HG03521 (cell line): ENCODE data around the gene JPH4.
"Not testable (repeated sequence)": the region's sequence is repeated elsewhere in the genome, so short reads cannot be mapped to it uniquely, and the experiment has no call there.

Experiments
- ATAC-seq: cut with Tn5 transposase; IDR thresholded peaks from one replicate; pipeline ENCODE4 v1.9.1; 2021; ENCODE audit warnings: mild to moderate bottlenecking, moderate library complexity; ENCODE audit not compliant: unreplicated experiment

The JPH4 gene

GRCh38 chr14:23609411-23610089, 31.0 kb upstream of the JPH4 start:
- ATAC-seq, result not testable (repeated sequence)

GRCh38 chr14:23609001-23609400, 30.4 kb upstream of the JPH4 start:
- ATAC-seq, result no peak

DNA sequence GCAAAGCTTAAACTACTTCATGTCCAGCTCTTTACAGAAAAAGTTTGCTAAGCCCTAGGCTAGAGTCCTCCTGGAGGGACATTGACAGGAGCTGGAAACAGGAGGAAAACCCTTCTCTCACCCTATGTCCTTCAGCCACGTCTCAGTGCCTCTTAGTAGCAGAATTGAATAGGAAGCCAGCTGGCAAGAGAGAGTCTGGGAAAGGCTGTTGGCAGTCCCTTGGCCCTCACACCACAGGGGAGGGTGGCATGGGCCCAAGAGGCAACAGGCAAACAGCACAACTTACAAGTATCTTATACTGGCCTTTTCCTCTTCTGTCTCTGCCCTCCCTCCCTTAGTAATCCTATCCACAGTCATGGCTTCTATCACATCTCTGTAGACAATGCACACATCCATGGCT, 29.9 kb upstream of the JPH4 start:
- no peak for ATAC-seq

DNA sequence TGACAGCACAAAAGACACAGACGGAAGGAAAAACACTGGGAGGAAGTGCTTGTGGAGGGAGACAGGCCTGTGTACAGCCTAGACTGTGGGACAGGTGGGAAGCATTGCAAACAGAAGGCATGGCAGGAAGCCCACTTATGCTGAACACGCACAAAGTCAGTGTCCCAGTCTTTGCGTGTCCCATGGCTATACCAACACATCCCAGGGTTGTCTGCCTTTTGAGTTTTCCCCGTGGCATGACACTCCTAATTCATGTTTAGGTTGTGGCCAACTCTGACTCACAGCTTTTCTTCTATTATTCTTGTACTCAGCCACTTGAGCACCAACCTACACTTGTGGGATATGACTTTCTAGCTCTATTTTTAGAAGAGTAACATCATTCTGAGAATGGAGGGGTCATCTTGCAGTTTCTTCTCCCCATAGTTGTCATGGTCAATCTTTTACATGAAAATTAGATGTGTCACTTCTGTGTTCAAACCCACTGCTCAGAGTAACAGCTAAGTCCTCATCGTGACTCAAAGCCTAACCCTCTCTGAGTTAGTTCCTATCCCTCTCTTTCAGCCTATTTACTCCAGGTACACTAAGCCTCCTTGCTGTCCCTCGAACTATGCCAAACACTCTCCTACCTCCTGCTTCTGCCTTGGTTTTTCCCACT, 27.5 kb upstream of the JPH4 start:
- peak; percentile 75 for ATAC-seq

DNA sequence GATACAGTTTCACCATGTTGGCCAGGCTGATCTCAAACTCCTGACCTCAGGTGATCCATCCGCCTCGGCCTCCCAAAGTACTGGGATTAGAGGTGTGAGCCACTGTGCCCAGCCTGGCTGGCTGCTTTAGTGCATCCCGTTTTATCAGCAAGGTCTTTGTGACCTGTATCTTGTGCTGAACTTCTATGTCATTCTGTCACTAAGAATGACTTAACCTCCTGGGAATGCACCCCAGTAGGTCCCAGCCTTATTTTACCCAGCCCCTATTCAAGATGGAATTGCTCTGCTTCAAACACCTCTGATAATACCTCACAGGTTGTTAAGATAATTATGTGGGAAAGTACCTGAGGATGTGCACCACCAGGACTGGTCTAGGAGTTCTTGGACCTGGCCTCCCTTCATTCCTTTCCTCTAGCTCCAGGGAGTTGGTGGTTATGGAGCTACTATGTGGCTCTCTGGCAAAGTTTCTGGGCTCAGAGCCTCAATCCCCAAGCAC, 26.1 kb upstream of the JPH4 start:
- ATAC-seq, result no peak

GRCh38 chr14:23604148-23604547, 25.6 kb upstream of the JPH4 start:
- no peak for ATAC-seq

DNA sequence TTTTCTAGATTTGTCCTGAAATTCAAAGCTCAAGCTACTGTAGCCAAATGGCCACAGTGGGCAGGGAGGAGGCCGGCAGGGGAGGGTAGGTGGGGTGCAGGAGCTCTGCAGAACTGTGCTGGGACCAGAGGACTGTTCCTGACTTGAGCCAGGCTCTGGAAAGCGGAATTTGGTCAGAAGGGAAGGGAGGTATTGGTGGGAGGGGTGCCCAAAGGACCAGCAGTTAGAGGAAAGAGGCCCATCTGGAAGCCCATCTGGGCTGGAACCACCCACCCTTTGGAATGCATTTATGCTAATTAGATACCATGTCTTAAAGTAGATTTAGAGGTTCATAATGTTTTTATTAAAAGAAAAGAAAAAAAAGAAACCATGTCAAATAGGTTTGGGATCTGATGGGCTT, 24.5 kb upstream of the JPH4 start:
- no peak for ATAC-seq

DNA sequence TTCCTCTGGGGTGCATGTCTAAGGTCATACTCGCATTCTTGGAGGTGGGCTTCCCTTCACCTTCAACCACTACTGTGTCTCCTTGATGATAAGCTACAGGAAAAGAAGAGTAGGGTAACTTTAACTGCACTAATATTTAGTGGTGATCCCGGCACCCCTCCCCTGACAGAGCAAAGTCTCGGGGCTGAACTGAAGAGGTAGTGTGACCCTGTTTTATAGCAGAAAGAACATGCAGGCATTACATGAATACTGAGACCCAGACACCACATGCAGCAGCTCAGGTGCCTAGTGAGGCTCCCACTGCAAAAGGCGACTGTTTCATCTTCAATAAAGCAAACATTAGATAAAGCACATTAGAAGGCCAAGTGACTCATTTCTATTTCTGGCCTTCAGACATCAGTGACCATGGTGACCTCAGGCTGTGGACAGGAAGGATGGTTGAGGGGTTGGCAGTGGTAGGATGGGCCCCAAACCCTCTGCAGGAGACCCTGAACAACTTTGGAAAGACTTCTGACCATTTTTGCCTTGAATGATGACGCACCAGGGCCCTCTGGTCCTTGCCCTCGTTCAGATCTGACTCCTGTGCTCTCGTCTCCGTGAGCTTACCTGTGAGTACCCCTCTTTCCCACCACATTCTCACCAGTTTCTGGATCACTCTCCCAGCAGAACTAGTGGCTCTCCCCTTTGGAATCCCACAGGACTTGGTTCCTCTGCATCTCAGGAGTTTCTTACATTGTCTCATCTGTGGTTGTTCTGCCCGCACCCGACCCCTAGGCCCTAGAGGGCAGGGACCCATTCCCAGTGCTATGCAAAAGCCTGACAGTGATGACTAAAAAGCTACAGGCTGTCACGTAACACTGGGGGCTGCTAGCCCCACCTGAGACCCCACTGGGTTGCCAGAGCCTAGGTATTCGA, 23.8 kb upstream of the JPH4 start:
- ATAC-seq, result no peak

GRCh38 chr14:23601845-23602180, 23.2 kb upstream of the JPH4 start:
- ATAC-seq, result no peak

DNA sequence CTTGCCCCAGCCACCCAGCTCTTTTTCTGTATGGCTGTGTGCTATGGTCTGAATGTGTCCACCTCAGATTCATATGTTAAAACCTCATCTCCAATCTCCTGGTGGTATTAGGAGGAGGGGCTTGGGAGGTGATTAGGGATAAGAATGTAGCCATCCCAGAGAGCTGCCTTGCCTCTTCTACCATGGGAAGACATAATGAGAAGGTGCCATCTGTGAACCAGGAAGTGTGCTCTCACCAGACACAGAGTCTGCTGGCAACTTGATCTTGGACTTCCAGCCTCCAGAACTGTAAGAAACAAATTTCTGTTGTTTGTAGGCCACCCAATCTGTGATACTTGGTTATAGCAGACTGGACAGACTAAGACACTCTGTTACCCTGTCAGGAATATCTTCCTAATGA, 22.8 kb upstream of the JPH4 start:
- no peak for ATAC-seq

GRCh38 chr14:23600806-23601205, 22.2 kb upstream of the JPH4 start:
- no peak for ATAC-seq

GRCh38 chr14:23600322-23600707, 21.7 kb upstream of the JPH4 start:
- ATAC-seq, result no peak

DNA sequence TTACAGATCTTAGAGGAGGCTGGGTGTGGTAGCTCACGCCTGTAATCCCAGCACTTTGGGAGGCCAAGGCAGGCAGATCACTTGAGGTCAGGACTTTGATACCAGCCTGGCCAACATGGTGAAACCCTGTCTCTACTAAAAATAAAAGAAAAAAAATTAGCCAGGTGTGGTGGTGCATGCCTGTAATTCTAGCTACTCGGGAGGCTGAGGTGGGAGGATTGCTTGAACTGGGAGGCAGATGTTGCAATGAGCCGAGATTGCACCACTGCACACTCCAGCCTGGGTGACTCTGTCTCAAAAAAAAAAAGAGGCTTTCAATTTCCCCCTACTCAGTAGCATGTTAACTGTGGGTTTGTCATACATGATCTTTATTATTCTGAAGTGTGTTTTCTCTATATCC, 15.6 kb upstream of the JPH4 start:
- ATAC-seq, result not testable (repeated sequence)

GRCh38 chr14:23590198-23590597, 11.6 kb upstream of the JPH4 start:
- no peak for ATAC-seq

DNA sequence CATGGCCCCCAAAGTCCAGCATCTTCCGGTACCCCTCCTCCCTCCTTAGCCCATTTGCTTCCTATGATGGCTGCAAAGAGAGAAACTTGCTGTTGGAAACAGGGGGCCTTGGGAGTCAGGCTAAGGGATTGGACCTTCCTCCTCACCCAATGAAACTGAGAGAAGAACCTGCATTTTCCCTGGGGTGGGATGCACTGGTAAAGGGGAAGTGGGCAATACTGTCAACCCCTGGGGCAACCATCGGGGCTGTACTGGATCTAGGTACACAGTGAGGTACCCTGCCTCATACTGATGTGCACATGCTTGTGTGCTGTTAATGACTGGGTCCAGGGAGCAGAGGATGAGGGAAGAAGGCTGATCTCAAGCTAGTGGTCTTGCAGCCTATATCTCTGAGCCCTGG, 11.0 kb upstream of the JPH4 start:
- no peak for ATAC-seq

DNA sequence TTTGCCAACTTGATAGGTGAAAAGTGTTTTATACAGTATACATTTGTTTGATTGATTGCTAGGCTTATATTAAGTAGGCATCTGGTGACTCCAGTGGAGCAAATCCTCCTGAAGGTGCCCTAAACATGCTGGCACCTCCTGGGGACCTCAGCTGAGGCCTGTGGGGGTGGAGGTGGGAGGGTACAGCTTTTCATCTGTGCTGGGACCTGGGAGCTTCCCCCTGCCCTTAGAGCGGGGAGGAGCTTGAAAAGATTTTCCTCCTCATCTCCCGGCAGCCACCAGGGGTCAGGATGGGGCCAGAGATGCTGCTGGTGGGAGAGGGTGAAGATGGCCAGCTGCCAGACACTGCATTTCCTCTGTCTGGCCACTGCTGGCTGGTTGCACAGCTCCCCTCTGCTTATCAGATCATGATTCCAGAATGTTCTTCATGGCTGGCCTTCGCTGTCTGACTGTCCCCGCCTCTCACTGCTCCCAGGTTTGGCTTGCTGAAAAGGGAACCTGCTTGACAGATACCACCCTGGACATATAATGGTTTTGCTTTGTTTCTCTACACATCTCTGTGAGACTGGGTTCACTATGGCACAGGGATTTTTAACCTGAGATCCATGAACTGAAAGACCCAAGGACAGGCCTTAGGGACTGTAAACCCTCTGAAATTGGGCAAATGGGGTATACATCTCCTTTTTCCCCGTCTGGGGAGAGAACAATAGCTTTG, 10.5 kb upstream of the JPH4 start:
- ATAC-seq, result peak; percentile 97

GRCh38 chr14:23584527-23585203, 6.1 kb upstream of the JPH4 start:
- ATAC-seq, result not testable (repeated sequence)

- ATAC-seq, result not testable (repeated sequence)
Measured at GRCh38 chr14:23583761-23584526, 5.4 kb upstream of the JPH4 start.

DNA sequence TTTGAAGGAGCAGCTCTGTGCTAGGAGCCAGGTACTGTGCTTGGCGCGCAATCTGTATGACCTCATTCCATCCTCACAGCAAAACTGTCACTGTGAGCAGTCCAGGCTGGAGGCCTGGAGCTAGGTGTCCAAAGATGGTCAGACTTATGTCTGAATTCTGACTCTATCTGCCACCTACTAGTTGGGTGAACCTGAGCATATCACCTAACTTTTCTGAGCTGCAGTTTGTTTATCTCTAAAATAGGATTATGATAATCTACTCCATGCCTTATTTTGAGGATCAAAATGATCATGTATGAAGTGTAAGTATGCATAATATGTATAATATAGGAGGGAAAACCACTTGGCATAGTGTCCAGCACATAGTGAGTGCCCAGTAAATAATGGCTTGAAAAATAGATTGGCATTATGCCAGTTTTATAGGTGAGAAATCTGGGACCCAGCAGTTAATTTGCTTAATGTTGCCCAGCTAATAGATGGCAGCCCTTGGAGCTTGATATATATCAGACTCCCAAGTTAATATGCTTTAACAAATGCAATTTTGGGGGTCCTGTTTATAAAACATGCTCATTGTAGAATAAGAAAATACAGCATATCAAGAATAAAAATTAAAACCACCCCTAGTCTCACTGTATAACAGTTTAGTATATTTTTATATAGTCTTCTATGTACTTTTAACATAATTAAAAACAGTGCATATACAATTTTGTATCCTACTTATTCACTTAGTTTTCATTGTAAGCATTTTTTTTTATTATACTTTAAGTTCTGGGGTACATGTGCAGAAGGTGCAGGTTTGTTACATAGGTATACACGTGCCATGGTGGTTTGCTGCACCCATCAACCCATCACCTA, 4.5 kb upstream of the JPH4 start:
- no peak for ATAC-seq
